ENCODE measurements around the gene VAT1L.
"Not testable (repeated sequence)": the region's sequence is repeated elsewhere in the genome, so short reads cannot be mapped to it uniquely, and the experiment has no call there.

VAT1L gene

GRCh38 chr16:77913738-77914253 lies 125.4 kb downstream of the VAT1L start:
- no peak for DNase-seq

DNA sequence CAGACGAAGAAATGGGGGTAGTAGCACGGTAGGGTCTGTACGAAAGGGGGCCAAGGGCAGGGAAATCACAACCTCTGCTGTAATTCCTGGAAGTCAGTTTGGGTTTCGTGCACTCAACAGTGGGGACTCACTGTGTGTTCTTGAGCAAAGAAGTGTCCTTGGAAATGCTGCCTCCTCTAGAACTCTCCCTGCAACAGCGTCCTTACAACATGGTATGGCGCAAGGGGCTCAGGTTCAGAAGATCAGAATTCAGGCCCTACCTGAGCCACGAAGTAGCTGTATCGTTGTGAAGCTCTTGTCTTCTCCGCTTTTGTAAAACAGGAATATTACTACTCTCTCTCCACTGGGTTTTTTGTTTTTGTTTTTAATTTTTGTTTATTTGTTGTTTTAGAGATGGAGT lies 127.7 kb downstream of the VAT1L start:
- no peak for DNase-seq

GRCh38 chr16:77917971-77918370 lies 129.6 kb downstream of the VAT1L start:
- DNase-seq = no peak

DNA sequence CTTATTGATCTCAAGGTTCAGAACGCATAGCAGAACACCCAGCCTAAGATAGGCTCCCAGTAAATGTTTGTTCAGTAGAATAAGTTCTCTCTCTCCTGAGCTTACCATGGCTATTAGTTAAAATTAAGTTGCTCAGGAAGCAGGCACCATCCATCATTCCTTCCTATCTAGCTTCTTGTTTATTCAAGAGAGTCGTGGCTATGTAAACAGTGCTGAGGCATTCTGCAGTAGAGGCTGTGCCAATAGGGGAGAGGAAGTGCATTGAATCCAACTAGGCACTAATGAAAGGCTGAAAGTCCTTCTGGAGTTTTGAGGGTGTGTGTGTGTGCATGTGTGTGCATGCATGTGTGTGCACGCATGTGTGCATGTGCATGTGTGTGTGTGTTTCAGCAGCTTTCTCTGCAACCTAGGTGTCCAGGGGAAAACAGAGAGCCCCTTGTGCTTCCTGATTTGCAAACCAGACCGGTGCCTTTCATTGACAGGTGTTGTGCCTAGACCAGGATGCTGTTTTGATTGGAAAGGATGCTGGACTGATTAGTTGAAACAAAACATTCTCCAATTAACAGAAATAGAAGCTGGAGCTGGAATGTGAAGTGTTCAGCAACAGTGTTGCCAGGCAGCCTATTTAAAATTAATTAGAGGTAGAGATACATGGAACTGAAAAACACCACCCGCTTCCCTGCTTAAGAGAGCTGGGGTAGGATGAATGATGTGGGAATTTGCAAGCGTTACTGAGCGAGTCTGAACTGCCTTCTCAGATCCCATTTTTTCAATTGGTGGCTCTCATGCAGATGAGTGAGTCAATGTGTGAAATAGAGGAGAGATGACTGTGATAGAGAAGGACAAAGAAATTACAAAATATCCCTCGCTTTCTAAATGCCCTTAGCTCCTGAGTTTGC lies 130.7 kb downstream of the VAT1L start:
- DNase-seq = no peak

GRCh38 chr16:77919761-77920415 lies 131.5 kb downstream of the VAT1L start:
- DNase-seq = no peak

DNA sequence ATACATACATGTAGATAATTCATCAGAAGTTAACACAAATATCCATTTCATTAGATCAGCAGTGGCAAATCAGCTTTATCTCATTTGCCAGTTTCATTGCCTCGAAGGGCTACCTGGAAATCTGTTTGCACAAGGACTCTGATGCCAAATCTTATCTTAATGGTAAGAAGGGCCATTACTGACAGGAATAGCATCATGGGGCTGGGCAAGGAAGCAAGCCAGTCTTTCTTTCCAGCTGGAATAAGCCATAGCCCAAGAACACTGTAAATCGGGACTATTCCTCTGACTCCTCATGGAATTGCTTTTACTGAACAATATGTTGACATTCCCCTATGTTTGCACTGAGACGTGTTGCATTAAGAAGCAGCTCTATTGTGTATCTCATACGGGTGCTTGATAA lies 132.6 kb downstream of the VAT1L start:
- no peak for DNase-seq

DNA sequence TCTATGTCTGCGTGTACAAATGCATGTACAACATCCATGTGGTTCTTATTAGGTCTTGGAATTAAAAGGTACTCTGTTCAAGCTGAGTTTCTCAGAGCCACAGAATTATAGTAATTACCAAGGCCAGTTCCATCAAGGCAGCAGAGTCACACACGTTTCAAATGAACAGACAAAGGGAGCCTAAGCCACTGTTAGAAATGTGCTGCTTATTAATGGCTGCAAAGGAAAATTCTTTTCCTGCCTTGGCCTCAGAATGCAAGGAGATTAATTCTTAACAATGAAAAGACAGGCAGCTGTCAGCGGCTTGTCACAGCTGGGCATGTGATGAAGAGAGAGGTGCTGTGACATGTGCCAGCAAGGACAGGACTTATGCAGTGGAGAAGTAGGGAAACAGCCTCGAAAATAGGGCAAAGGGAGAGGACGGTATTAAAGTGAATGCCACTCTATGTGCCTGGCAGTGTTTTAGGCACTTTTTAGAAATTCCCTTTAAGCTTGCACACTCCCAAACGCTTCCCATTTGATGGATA lies 133.9 kb downstream of the VAT1L start:
- DNase-seq = no peak

DNA sequence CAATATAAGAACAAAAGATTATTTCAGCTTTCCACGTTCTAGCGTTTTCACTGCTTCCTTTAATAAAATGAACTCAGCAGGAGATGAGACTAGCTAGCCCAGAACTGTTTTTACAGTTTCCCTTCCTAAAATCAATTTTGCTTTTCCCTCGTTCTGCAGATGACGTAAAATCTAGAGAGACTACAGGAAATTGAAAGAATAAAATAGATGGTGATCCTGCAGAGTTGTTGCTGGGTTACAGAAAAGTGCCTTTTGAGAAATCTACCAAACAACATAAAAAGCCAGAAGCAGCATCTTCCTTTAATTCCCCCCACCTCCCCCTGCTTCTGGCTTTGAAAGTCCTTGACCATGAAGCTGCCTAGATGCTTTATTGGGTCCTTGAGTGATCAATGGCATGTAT lies 137.2 kb downstream of the VAT1L start:
- DNase-seq = no peak

DNA sequence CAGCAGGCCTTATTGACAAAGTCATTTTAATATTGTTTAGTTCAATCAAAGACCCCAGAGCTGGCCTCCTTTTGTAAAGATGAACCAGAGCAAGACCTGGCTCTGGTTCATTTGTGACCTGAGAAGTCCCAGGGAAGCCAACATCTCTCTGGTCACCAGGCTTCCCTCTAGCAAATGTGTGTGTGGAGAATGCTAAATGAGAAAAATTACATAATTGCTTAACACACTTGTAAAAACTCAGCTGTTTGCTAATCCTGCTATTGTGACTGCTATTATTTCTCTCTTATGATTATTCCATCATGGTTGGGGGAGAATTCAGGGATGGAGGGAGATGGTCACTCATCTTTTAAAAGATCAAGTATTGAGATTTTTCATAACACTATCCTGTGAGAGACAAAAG lies 139.7 kb downstream of the VAT1L start:
- DNase-seq = no peak

- no peak for DNase-seq
Observed at GRCh38 chr16:77929004-77929403, 140.6 kb downstream of the VAT1L start.

DNA sequence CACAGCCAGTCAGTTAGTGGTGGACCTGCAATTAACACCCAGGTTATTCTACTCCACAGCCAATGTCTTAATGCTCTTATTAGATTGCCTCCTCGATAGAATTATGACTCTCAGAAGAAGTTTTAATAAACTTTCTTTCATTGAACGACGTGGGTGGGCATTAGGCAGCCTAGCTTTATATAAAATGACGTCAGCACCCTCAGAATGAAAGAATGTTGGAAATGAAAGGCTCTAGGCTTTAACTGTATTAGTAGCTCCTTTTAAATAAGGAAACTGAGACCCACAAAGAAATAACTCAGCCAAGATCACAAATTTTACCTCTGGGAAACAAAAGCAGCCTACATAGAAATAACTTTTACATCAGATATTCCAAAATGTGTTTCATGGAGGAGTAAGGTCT lies 142.7 kb downstream of the VAT1L start:
- no peak for DNase-seq

DNA sequence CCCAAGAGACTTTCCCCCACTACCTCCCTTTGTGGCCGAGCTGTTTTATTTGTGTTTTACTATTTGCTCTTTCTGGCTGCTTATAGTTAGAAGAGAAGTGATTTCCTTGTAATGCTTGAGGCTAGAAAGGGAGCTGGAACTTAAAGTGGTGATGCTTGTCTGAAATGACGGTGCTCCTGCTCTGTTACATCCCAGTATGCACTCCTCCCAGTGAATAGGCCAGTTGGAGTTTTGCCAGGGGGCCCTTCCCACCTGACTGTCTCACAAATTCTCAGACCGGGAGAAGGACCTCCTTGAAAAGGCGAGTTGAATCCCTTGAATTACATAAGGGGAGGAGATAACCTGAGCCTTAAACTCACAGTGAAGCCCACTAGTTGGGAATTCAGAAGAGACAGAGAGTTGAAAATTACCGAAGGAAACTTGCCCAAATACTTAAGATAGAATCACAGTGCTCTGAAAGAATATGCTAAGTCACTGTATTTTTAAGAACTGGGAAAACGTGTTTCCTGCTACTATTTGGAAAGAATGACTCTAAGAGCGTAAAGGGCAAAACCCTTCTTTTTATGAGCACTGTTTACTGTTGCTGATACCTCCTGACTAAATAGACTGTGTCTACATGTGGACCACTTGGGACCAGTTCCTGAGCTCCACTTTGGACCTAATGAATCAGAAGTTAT lies 149.2 kb downstream of the VAT1L start:
- no peak for DNase-seq

GRCh38 chr16:77938913-77939312 lies 150.5 kb downstream of the VAT1L start:
- no peak for DNase-seq

- no peak for DNase-seq
Observed at GRCh38 chr16:77939968-77940367, 151.6 kb downstream of the VAT1L start.

DNA sequence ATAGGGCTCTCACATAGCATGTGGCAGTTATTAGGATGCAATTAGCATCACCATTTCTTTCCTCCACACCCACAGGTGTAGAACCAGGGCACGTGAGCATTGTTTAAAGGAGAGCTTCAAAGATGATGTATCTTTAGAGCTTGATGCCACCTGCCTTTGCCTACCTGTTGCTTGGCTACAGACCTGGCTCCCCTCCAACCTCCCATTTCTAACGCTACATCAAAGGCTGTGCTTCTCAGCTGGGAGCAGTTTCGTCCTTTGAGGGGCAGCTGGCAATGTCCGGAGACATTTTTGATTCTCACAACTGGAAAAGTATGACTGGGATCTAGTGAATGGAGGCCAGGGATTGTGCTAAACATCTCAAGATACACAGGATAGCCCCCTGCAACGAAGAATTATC lies 155.4 kb downstream of the VAT1L start:
- DNase-seq = no peak

- DNase-seq = no peak
Observed at GRCh38 chr16:77944631-77945030, 156.3 kb downstream of the VAT1L start.

DNA sequence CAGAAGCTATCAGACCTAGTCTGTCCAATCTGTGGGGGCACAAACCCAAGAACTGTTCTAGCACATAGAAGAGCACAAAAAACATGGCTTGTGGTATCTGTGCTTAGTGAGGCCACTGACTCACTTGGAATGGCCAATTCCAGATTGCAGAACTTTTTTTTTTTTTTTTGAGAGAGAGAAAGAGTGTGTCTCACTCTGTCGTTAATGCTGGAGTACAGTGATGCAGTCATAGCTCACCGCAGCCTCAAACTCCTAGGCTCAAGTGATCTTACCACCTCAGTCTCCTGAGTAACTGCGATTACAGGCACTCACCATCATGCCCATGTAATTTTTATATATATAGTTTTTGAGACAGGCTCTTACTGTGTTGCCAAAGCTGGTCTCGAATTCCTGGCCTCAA lies 156.8 kb downstream of the VAT1L start:
- no peak for DNase-seq

- DNase-seq = no peak
Observed at GRCh38 chr16:77946823-77947222, 158.5 kb downstream of the VAT1L start.

GRCh38 chr16:77947590-77947989 lies 159.2 kb downstream of the VAT1L start:
- not testable (repeated sequence) for DNase-seq

DNA sequence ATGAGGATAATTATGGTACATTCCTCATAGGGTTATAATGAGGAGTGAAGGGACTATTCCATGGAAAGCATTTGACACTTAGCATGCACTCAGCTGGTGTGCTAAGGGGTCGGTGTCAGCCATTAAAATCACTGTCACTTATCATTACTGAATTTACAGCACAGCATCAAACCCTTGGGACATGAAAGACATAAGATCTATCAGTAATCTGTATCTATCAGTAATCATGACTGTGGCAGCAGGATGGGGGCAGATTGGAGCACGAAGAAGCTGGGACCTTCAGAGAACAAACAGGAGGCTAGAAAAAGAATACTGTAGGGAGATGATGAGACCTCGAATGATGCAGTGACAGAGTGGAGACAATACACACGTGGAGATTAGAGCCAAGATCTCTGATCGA lies 160.5 kb downstream of the VAT1L start:
- DNase-seq = no peak

DNA sequence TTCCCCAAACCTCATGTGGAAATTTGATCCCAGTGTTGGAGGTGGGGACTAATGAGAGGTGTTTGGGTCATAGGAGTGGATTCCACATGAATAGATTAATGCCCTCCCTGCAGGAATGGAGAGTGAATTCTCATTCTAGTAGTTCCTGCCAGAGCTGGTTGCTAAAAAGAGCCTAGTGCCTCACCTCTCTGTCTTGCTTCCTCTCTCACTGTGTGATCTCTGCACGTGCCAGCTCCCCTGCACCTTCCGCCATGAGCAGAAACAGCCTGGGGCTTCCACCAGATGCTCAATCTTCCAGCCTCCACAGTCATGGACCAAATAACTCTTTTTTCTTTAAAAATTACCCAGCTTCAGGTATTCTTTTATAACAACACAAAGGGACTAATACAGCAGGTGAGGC lies 161.1 kb downstream of the VAT1L start:
- no peak for DNase-seq

DNA sequence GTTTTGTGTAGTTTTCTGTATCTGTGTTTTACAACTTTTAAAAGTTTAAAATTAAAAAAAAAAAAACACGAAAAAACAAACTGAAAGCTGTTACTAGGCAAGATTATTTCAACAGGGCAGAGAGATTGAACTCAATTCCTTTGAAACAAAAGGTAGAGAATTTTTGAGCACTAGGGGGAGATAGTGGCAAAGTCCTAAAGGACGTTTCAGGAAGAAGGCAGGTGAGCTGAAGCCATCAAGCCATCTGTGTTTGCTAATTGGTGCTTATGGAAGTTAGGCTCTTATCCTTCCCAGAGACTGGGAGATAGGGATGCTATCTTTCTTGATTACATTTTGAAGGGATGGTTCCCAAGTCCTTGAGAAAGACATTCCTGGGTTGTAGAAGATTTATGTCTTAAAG lies 163.4 kb downstream of the VAT1L start:
- no peak for DNase-seq

- DNase-seq = no peak
Observed at GRCh38 chr16:77955127-77955526, 166.8 kb downstream of the VAT1L start.
